Vein endothelial cell (primary cell): ENCODE results near the gene CLDN3. TPM values are rescaled to one million over a fixed set of nuclear protein-coding genes. Genes with fewer than 3 reads are reported as not detected.

Experiments used
- small RNA-seq: library from RNA; depleted of rRNA; stranded (forward); fragments of <200 nt; gene quantifications from one replicate; pipeline ENCODE3, GENCODE V24; 2012
- total RNA-seq: library from RNA; depleted of rRNA; stranded (reverse); fragments of >200 nt; gene quantifications from 2 replicates; pipeline ENCODE4 v1.2.3, GENCODE V29; 2012

CLDN3 gene, protein sequence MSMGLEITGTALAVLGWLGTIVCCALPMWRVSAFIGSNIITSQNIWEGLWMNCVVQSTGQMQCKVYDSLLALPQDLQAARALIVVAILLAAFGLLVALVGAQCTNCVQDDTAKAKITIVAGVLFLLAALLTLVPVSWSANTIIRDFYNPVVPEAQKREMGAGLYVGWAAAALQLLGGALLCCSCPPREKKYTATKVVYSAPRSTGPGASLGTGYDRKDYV
- 0.98 TPM in 1 of 2 replicates, not detected in the other for total RNA-seq

GRCh38 chr7:73770002-73770859 is at the start of gene CLDN3:
CLDN3 (minus strand) TSS chr7:73770270; CDS start chr7:73770049, 221 bp downstream.

DNA sequence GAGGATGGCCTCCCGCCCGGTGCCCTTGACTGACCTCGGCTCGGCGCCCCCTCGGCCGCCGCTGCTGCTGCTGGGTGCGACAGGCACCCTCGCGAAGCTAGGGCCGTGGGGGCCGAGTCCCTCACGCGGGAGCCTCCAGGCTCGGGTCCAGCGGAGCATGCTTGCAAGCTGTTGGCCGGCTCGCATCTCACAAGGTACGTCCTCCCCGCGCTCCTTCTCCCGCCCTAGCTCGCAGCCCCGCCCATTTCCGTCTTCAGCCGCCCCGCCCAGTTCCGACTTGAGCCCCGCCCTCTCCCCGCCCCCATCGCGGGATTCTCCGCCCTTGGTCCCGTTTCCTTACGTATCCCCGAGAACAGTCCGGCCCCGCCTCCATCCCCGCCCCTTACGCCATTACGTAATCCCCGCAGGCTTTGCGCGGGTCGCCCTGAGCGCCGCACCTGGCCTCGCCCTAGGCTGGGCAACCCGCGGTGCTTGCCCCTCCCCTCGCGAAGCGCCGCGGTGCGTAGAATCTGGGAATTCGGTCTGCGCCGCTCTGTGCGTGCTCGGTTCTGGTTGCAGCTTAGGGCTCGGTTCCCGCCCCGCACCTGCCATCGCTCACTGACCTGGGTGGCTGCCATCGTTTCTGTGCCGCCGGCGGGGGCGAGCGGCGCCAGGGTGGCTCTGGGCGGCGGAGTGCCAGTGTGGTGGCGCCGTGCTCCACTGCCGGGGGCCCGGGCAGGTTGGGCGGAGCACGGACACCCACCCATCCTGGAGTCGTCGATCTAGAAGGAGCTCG is 31.3 kb downstream of the CLDN3 start, which contains the start of gene ABHD11:
Gene ABHD11 (minus strand): TSS at position 191 of the 775 bp plus-strand sequence. CDS start 32 bp downstream, at position 159.

Small RNAs within 50 kb of the gene (small RNA-seq; reads per million reads assigned to genes)
- gene RN7SL265P: not detected

Other genes starting within 250 kb of the CLDN3 start
- 45.7 and 63.6 TPM in 2 replicates for gene BAZ1B, start 248.0 kb downstream of the CLDN3 start, total RNA-seq
- 35.9 and 37.2 TPM in 2 replicates for gene BCL7B, start 212.6 kb downstream of the CLDN3 start, total RNA-seq
- gene TBL2, start 191.7 kb downstream of the CLDN3 start, total RNA-seq: 44.0 and 52.3 TPM in 2 replicates
- not detected in 2 replicates for gene MLXIPL, start 145.7 kb downstream of the CLDN3 start, total RNA-seq
- gene VPS37D, start 102.4 kb downstream of the CLDN3 start, total RNA-seq: 2.5 and 3.9 TPM in 2 replicates
- 2.6 and 3.0 TPM in 2 replicates for gene DNAJC30, start 86.8 kb downstream of the CLDN3 start, total RNA-seq
- gene BUD23, start 86.7 kb downstream of the CLDN3 start, total RNA-seq: 34.0 and 35.4 TPM in 2 replicates
- gene STX1A, start 50.6 kb downstream of the CLDN3 start, total RNA-seq: 14.0 and 17.9 TPM in 2 replicates
- gene ABHD11, start 31.5 kb downstream of the CLDN3 start, total RNA-seq: 8.5 and 8.8 TPM in 2 replicates
- under 0.01 TPM in 2 replicates for gene CLDN4, start 60.7 kb upstream of the CLDN3 start, total RNA-seq
- gene METTL27, start 72.2 kb upstream of the CLDN3 start, total RNA-seq: 0.98 TPM in 1 of 2 replicates, not detected in the other
- not detected in 2 replicates for gene TMEM270, start 90.9 kb upstream of the CLDN3 start, total RNA-seq